NCI-H82 (cell line): ENCODE data around the gene PRELID1.
"Not testable (repeated sequence)": the region's sequence is repeated elsewhere in the genome, so short reads cannot be mapped to it uniquely, and the experiment has no call there.

Experiments used
- DNase-seq: peaks from one replicate; lab custom pipeline; 2025; lab: John Stamatoyannopoulos, UW

The PRELID1 gene

DNA sequence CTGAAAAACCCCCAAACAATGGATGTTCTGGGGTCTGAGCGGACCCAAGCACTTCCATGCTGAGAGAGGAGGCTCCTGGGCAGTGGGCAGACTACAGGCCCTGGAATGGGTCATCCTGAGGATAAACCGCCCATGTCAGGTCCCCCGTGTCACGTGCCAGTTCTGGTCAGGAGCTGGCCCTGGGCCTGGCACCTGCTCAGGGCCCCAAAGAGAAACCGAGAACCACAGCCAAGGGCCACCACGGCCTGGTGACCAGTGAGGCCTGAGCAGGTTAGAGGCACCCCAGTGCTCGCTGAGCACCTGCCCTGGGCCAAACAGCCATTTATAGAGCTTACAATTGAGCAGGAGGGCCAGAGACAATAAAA lies 32.1 kb downstream of the PRELID1 start:
- DNase-seq: no peak

DNA sequence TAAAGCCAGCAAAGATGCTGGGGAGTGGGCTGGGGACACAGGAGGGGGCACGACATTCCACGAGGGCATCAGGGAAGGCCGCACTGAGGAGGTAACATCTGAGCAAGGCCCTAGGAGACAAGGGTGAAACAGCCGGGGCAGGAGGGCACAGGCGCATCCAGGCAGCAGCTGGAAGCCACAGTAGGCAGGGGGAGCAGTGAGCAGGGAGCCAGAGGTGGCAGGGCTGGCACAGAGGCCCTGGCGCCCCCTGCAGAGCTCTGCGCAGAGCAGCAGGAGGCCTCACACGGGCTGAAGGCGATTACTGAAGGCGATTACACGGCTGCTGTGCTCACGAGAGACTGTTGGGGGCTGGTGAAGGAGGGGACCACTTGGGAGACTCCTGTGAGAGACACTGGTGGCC lies 32.5 kb downstream of the PRELID1 start:
- peak; percentile 46 for DNase-seq

DNA sequence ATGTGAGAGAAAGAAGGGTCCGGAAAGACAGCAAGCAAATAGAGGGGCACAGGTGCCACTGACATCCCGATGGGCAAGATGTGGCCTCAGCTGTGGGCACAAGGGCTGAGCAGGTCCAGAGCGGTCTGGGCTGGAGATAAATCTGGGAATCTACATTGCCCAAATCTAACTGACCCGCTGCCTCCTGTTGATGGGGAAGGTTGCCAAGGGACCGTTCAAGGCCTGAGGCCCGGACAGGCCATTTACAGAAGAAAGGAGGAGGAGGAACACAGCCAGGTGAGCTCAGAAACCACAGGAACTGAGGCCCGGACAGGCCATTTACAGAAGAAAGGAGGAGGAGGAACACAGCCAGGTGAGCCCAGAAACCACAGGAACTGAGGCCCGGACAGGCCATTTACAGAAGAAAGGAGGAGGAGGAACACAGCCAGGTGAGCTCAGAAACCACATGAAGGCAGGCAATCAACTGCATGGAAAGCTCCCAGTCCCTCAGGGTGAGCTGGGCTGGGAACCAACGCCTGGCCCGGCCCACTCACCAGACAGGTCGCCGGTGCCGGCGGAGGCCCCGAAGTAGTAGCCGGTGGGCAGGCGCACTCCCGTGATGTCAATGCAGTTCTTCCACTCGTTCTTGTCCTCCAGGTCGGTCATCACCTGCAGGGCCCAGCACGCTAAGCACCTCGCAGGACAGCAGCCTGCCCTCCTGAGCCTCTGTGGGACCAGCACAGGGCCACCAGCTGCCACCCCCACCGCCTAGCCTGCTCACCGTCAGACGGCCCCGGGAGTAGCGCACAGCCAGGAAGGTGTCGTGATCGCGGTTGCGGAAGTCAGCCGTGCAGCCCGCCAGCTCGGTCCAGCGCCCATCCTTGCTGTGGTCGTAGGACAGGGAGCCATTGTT lies 33.2 kb downstream of the PRELID1 start:
- DNase-seq: no peak

DNA sequence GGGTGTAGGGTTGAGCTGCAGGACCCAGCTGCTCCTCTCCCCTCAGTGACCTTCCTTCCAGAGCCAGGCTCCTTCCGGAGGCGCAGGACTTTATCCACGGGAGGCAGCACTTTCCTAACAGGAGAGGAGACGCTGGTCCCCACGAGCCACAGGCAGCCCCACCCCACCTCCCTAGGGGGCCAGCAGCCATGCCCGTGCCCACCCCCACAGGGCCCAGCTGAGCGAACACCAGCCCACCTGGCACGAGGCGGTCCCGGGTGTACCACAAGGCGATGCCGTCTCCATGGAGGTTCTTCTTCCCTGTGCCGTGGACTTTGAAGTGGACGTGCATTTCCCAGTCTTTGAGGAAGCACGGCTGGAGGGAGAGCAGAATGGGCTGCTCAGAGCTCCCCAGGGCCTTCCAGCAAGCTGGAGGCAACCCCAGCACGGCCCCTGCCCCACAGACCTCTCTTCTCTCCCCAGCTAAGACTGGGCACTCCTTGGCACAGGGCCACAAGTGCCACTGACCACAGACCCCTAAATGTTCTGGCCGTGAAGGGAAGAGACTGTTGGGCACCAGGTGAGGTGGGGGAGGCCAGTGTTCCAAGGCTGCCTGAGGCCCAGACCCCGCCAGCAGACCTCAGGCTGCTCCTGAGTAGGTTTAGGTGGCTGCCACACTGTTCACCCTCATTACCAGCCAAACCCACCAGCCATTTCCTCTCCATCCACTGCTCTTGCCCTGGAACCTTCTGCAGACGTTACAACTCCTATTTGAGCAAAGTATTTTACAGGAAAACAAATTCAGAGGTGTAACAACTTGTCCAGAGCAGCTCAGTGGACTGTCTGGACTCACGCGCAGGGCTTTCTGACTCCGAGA lies 34.9 kb downstream of the PRELID1 start:
- no peak for DNase-seq

DNA sequence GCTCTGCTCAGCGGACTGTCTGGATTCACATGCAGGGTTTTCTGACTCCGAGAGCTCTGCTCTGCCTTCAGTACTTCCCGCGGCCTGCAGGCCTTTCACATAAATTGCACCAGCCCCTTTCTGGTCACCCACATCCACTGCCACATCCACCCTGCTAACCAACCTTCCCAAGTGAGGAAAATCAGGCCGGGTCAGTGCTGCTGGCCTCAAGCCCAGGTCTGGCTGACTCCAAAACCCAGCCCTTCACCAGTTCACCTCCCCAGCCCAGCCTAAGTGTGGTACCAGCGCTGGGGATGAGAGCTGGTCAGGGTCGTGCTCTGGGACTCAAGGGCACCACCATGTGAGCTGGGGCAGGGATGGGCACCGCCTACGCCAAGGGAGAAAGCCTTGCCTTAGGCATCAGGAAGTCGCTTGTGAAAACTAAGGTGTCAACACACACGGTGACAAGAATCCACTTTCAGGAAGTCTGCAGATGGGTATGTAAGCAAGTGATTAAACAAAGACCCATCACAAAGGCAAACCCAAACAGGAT lies 35.6 kb downstream of the PRELID1 start:
- DNase-seq: no peak

DNA sequence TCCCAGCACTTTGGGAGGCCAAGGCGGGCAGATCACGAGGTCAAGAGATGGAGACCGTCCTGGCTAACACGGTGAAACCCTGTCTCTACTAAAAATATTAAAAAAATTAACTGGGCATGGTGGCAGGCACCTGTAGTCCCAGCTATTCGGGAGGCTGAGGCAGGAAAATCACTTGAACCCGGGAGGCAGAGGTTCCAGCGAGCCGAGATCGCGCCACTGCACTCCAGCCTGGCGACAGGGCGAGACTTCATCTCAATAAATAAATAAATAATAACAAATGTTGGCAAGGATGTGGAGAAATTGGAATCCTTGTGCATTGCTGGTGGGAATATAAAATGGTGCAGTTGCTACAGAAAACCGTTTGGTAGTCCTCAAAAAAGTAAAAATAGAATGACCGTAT lies 39.4 kb downstream of the PRELID1 start:
- DNase-seq: not testable (repeated sequence)

DNA sequence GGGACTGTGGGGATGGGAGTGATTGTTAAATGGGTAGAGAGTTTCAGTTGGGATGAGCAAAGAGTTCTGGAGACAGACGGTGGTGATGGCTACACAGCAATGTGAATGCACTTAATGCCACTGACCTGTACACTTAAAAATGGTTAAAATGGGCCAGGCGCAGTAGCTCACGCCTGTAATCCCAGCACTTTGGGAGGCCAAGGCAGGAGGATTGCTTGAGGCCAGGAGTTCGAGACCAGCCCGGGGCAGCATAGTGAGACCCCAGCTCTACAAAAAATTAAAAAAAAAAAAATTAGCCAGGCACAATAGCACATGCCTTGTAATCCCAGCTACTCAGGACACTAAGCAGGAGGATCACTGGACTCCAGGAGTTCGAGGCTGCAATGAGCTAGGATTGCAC lies 40.2 kb downstream of the PRELID1 start:
- no peak for DNase-seq

DNA sequence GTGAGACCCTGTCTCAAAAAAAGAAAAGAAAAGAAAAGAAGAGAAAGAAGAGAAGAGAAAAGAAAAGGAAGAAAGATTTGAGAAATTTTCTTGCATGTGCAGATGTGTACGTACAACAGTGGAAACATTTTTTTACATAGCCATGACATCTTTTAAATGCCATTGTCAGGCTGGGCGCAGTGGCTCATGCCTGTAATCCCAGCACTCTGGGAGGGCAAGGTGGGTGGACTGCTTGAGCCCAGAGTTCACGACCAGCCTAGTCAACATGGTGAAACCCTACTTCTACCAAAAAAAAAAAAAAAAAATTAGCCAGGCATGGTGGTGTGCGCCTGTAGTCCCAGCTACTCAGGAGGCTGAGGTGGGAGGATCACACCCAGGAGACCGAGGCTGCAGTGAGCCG lies 41.3 kb downstream of the PRELID1 start:
- DNase-seq: no peak

DNA sequence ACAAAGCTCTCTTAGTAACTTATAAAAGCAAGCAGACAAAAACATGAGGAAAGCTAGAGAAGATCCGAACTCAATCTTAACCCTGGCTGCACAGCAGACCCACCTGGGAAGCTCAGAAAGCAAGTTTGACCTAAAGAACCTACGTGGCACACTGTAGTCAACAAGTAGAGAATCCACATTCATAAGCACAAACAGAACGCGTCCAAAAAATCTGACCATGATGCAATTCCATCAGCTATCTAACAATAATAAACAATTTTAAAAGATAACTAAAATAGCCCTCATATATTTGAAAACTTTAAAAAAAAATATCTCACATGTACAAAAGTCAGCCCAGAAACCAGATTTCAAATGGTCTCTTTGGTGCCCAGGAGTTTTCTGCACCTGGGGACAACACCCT lies 43.2 kb downstream of the PRELID1 start:
- DNase-seq: no peak

DNA sequence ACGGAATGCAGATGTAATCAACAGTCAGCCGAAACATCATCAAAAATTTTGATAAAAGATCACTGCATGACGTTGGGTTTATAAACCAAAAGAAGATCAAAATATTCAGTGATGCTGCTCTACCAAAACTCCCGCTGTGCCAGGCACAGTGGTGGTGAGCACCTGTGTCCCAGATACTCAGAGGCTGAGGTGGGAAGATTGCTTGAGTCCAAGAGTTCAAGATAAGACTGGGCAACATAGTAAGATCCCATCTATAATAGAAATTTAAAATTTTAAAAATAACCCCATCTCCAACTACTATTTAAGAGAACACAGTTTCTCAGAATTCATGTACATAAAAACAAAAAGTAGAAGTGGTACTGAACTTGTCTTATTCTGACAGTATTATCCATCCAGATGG lies 44.1 kb downstream of the PRELID1 start:
- no peak for DNase-seq

DNA sequence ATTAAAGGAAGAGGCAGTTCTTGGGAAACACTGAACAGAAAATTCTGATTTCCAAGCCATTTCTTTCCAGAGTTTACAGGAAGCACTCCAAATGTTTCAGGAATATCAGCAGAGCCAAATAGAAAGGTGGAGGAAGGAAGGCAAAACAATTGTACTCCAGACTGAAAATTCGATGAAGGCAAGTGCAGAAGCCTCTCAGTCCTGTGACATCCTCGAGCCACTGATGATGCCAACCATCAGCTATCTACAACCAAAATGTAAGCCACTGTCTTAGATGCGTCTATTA lies 45.7 kb downstream of the PRELID1 start:
- no peak for DNase-seq

DNA sequence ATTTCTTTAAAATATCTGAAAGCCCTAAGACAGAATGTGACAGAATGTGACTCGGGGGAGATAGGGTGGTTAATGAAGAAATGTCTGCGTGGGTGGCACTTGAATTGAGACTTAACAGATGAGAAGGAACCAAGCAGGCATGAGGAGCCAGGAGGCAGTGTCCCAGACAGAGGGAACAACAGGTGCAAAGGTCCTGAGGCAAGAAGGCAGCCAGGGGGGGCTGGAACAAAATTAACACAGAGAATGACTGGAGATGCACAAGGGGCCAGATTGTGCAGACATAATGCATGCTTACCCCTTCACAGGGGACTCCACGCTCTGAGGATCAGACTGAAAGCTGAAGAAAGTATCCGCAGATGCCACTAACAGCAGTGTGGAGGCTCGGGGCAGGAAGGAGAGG lies 46.2 kb downstream of the PRELID1 start:
- DNase-seq: no peak

DNA sequence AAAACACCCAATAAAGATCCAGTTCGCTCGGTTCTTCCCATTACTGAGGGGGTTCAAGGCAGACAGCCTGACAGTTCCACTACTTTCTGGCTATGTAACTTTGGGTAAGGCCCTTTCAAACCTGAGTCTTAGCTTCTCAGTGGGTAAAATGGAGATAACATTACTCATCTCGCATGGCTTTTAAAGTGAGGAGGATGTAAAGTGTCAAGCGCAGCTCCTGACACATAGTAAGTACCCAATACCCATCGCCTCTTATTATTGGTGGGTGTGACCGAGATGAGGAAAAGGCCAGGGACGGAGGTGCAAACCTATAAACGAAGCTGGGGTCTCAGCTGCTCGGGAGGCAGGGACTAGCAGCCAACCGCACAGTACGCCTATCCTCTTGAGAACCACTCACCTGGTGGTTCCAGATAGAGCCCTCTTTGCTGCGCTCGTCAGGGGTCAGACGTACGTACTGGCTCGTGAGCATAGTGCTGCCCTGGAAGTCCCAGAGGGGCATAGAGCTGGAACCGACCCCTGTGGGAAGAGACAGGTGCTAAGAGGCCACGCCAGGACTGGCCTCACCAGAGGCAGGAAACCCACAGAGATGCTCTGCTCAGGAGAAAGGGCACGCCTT lies 47.3 kb downstream of the PRELID1 start:
- DNase-seq: no peak

DNA sequence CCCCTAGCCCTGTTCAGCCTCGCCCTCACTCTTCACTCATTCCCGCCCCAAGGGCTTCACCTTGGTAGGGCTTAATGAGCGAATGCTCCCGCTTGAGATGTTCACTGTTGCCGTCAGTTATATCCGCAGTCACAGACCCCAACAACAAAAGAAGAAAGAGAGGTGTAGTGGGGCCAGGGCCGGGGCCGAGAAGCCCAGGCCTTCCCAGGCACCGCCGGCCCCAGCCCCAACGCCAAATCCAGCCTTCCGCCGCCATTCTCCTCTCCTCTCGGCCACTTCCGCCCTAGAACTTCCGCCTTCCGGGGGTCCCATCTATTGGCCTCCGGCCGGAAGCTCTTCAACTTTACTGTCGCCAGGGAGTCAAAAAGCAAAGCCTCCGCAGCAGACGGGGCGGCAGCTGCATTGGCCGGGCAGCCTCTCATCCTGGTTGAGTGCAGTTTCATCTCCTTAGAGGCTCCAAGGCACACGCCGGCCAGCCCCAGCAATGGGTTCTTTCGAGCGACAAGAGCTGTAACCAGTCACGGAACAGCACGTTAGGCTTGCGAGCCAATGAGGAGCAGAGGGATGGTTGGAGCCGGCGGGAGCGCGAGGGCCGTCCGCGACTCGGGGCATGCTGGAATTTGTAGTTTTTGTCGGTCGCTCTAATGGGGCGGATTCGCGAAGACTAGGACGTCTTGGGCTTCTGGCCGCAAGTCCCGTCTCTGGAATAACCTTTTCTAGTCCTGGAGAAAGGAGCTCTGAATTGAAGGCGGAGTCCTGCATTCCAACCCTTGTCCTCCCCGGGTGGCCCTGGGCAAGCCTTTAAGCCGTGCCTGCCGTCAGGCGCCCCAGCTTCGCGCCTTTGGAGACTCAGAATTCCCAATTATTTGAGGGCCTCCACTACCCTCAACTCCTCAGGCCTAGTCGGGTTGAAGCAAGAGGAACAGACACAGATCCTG lies 48.1 kb downstream of the PRELID1 start, which contains the start of gene LMAN2:
LMAN2 (minus strand) TSS at position 277 of the 938 bp plus-strand sequence; CDS start at position 256, 21 bp downstream.
- DNase-seq: peak; percentile 97

DNA sequence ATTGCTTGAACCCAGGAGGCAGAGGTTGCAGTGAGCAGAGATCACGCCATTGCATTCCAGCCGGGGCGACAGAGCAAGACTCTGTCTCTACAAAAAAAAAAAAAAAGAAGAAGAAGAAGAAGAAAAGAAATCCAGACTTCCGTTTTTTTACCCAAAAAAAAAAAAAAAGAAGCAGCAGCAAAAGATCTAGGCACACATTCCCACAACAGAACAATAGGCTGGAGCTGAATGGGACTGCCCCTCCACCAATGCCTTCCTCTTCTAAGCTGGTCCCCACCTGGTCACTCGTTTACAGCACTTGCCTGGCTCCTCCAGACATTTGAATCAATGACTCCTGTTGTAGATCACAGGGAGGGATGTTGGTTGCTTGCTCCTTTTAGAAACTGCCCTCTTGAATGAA lies 49.5 kb downstream of the PRELID1 start:
- no peak for DNase-seq

DNA sequence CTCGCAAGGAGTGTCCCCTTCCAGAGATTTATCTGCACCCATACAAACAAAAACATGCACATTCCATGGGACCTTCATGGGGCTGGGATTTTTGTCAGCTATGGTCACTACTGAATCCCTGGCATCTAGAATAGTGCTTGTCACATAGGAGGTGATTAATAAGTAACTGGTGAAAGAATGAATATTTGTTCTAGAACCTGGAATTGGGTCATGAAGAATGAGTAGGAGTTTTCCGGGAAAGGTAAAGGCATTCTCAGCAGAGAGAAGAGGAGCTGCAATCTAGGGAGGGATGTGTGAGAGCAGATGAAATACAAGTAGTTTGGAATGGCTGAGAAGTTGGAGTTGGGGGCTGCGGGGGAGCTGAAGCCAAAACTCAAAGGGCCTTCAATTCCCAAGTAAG lies 50.7 kb downstream of the PRELID1 start:
- DNase-seq: no peak

DNA sequence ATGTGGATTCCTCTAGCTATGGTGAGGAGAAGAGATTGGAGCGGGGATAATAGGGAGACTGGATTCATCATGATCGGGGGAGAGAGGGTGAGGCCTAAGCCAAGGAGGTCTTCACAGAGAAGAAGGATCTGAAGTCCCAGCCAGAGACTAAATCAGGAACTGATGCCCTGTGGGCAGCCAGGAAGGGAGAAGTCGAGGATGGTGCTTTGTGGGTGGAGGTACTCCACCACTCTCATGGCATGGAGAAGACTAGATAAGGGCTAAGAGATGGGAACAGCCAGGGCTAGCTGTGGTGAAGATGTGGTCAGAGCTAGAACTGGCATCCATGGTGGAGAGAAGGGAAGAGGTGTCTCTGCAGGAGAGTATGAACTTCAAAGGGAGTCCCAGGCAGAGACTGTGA lies 51.1 kb downstream of the PRELID1 start:
- no peak for DNase-seq

DNA sequence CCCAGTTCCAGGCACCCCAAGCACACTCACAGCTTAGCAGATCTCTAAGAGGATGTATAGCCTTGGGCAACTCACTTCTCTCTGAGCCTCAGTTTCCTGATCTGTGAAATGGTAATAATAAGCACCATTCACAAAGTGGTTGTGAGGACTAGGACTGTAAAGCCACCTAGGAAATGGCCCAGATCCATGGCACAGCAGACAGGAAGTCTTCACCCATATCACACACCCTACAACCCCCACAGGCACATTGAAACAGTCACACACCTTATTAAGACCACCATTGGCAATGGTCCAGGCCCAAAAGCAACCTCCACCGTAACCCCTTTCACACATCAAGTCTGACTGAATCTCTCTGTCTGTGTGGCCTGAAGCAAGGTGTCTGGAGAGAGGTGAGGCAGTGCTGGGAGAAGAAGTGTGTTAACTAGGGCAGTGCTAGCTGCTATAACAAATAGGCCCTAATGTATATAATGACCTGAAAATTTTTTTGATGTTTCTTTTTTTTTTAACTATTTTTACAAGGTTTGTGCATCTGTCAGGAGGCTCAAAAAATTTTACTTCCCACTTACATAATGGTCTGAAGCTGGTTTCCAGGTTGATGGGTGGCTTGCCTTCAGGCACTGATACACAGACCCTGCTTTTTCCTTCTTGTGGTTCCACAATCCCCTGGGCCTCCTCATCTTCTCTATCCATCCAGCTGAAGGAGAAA lies 51.7 kb downstream of the PRELID1 start:
- no peak for DNase-seq

DNA sequence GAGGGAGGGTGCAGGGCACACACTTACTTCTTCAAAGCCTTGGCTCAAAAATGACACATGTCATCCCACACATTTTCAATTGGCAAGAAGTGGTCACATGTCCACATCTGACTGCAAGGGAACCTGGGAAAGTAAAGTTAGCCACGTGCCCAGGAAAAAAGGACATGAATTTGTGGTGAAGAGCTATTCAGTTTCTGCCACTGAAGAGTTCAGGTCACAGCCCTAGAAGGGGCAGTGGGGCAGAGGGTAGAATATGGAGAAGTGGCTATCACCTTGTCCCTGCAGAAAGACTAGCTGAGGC lies 52.2 kb downstream of the PRELID1 start:
- DNase-seq: no peak
